Ramos (cell line): ENCODE results near the gene HPCA.

ENCODE experiments used
- in situ Hi-C: fragments of 300-500 bp; cut with MboI; formaldehyde crosslinking; loops from one replicate; pipeline ENCODE4 v1.14.3; 2022; ENCODE audit warnings: low sequenced_read_pairs; ENCODE audit not compliant: unreplicated experiment

HPCA gene

GRCh38 chr1:32926562-32926961, 40.3 kb downstream of the HPCA start:
- in situ Hi-C loops = no loop called here

GRCh38 chr1:32927441-32927840, 41.1 kb downstream of the HPCA start:
- in situ Hi-C loops = no loop called here

DNA sequence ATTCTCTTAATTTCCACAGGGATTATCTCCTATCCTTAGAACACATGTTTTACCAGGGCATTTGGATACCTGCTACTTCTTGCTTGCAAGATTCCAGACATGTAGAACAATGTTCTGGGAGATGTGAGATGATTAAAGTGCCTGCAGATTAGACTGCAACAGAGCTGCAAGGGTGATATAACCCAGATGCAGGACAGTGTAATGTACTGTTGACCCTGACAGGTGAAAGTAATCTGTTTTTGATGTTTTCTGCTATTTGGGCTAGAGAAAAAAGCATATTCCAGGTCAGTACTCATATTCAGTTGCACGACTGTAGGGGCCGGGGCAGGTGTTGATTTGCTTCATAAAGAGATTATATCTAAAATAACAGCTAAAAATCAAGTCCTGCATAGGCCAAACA, 42.0 kb downstream of the HPCA start:
- in situ Hi-C loops = no loop called here

- in situ Hi-C loops = no loop called here
Observed at GRCh38 chr1:32928715-32929114, 42.4 kb downstream of the HPCA start.

DNA sequence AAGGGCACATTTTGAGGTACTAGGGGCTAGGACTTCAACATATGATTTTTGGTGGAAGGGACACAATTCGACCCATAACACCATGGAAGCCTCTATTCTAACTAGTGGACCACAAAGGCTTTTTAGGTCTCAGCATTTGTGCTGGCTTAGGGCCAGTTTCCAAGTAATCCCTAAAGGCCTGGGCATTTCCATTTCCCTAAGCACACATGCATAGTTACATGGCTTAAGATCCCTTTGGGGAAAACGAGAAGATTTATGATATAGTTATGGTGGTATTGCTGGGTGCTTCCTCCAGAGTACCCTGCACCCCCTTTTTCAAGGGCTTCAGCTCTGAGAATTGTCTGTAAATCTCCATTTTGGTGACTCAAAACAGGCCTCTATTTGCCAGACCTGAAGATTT, 43.1 kb downstream of the HPCA start:
- in situ Hi-C loops = no loop called here

DNA sequence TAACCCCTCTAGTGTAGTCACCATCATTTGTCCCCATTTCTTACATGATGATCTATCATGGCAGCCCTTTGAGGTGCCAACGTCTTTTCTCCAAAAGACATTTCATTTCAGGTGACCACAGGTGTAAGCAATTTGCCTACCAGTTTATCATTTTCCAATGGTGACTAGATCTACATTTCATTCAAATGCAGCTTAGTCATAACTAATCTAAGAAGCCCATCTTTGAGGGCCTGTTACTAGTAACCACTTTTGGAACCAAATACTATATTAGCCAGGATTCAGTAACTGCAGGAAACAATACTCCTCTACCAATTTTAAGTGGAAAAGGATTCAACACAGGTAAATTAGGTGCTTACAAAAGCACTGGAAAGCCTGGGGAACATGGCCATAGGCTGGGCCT, 45.5 kb downstream of the HPCA start:
- in situ Hi-C loops = loop anchor here (5.0 kb wide), 1 partner anchor 126 kb away; no protein-coding TSS in a partner anchor

DNA sequence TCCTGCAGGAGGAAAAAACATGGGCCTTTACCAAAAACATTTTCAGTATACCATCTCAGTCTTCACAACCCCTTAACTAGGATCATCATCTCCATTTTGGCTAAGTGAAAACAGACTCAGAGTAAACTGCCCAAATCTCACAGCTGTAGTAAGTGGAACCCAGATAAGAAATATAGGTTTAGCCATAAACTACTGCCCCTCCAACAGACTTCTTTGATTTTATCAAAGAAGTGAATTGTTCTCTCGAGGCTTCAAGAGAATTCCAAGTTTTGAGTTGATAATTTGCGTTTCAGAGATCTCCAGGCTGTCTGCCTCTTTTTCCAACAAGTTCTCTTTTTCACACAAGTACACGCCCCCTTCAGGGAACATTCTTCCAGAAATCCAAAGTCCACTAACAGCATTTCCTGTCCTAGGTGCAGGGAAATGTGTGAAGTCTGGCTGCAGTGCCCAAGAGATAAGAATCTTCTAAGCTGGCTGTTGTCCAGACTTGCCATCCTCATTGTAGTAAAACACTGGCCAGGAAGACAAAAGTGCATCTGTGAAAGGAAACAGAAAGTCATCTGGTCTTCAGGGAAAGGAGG, 47.5 kb downstream of the HPCA start:
- in situ Hi-C loops = loop anchor here (5.0 kb wide), 1 partner anchor 123 kb away; no protein-coding TSS in a partner anchor

DNA sequence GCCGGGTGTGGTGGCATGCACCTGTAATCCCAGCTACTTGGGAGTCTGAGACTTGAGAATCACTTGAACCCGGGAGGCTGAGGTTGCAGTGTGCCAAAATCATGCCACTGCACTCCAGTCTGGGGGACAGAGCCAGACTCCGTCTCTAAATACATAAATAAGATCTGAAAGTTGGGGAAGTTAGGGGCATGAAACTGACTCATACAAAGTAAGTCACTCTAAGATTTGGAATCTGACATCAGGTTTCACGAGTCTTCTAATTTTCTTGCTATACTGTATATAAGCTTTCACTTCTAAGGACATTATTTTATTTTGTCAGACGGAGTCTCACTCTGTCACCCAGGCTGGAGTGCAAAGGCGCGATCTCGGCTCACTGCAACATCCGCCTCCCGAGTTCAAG, 48.2 kb downstream of the HPCA start:
- in situ Hi-C loops = loop anchor here (5.0 kb wide), 1 partner anchor 123 kb away; no protein-coding TSS in a partner anchor

- in situ Hi-C loops = no loop called here
Observed at GRCh38 chr1:32937061-32937460, 50.8 kb downstream of the HPCA start.

- in situ Hi-C loops = no loop called here
Observed at GRCh38 chr1:32939655-32940371, 53.5 kb downstream of the HPCA start.

GRCh38 chr1:32944180-32944579, 57.9 kb downstream of the HPCA start:
- in situ Hi-C loops = no loop called here
